Activated naive CD8-positive, alpha-beta T cell treated with anti-CD3 and anti-CD28 coated beads, Interleukin-2, amount 10 ng/mL, durations not matched to agents 7 days and 5 days (primary cell): ENCODE results near the gene WDFY3. TPM values are rescaled to one million over a fixed set of nuclear protein-coding genes. Genes with fewer than 3 reads are reported as not detected.

Source experiments
- ATAC-seq: fragments of 150-1000 bp; cut with Tn5 transposase; one replicate; pipeline ENCODE4 v1.10.0; 2021; ENCODE audit warnings: low read depth, moderate library complexity
- POLR2A ChIA-PET: fragments of 350-600 bp; sonication (Branson Sonifier 250); formaldehyde crosslinking; loops from one replicate; lab custom pipeline; 2021; ENCODE audit warnings: antibody characterized with exemption; lab: Charles Lee
- DNase-seq: peaks from one replicate; pipeline ENCODE4 v3.0.0; 2021
- H3K27ac Mint-ChIP-seq: one replicate; pipeline ENCODE4 v1.8.0; 2022; ENCODE audit warnings: mild to moderate bottlenecking, mixed read lengths
- H3K27me3 Mint-ChIP-seq: one replicate; pipeline ENCODE4 v1.8.0; 2022; ENCODE audit warnings: mild to moderate bottlenecking, moderate library complexity, mixed read lengths
- H3K36me3 Mint-ChIP-seq: one replicate; pipeline ENCODE4 v1.8.0; 2021; ENCODE audit warnings: mild to moderate bottlenecking, mixed read lengths
- H3K4me1 Mint-ChIP-seq: one replicate; pipeline ENCODE4 v1.8.0; 2021; ENCODE audit warnings: mixed read lengths
- H3K4me3 Mint-ChIP-seq: one replicate; pipeline ENCODE4 v1.8.0; 2022; ENCODE audit warnings: mild to moderate bottlenecking, moderate library complexity, mixed read lengths
- H3K9me3 Mint-ChIP-seq: one replicate; pipeline ENCODE4 v1.8.0; 2021; ENCODE audit warnings: mixed read lengths
- total RNA-seq, 2 experiments: library from RNA; stranded (reverse); gene quantifications; one replicate each; pipeline ENCODE4 v1.2.3, GENCODE V29; 2021

Gene WDFY3
- total RNA-seq, 2 experiments from 2014 or later: 0.71 to 1.1 TPM

DNA sequence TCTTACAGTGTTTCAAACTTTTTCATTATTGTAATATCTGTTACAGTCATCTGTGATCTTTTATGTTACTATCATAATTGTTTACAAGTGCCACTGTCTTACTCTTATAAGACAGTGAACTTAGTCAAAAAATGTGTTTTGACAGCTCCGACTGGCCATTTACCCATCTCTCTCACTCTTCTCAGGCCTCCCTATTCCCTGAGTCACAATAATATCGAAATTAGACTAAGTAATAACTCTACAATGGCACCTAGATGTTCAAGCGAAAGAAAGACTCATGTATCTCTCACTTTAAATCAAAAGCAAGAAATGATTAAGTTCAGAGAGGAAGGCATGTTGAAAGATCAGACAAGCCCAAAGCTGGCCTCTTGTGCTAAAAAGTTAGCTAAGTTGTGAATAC is 199.3 kb downstream of the WDFY3 start:
- Mint-ChIP-seq H3K36me3 (no peaks in the 10 kb centered on the region), H3K4me1 (no peaks in the 10 kb centered on the region), H3K27me3 (no peaks in the 10 kb centered on the region), H3K27ac (no peak overlapping the region), H3K4me3 (no peak overlapping the region), H3K9me3 (no peaks in the 10 kb centered on the region)
- DNase-seq (no peak), ATAC-seq (no peak)
- POLR2A ChIA-PET: no interaction called here

DNA sequence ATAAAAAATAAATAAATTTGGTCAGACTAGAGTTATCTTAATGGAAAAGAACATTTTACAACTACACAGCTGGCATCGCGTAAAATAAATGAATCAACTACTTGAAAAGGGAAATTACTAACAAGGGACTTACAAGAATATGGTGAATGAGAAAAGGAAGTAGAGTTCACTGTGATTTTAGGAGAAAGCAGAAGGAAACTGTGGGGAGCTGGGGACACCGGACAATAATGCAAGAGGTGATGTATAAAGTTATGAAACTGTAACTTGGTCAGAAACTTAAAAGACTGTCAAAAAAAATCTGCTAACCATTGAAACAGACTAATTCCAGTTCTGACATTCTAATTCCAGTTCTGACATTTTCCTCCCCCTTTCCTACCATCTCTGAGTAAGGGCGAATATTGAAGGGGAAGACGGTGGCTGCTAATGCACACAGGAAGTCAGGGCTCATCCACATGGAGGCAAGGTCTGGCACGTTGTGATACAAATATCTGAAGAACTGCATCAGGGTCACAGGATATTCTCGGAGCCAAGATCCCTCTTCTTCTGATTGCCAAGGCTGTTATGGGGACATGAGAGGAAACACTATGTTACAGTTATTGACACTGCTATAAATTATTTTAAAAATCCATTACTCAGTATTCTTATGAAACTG is 213.0 kb downstream of the WDFY3 start:
- no peak for DNase-seq
- no peak for ATAC-seq
- no peaks in the 10 kb centered on the region for H3K36me3 Mint-ChIP-seq
- H3K9me3 Mint-ChIP-seq: no peaks in the 10 kb centered on the region
- H3K27me3 Mint-ChIP-seq: peaks cover 4% of the 10 kb centered on the region
- no peak overlapping the region for H3K27ac Mint-ChIP-seq
- H3K4me3 Mint-ChIP-seq: no peak overlapping the region
- POLR2A ChIA-PET: no interaction called here
- H3K4me1 Mint-ChIP-seq: no peaks in the 10 kb centered on the region

DNA sequence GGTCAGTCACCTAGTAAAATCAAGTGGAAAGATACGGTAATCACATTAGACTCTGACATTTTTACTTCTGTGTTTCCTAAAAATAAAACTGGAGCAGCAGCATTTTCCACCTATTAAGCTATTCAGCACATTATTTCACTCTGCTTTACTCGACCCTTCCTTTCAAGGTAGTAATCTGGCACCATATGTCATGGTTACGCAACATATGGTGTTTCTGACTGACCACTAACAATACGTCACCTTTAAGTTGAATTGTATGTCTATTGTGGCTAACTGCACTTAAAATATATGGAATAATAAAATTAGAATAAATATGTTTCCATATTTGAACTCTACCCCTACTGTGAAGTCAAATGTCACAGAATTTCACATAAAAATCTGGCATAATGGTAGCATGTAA is 214.8 kb downstream of the WDFY3 start:
- POLR2A ChIA-PET: no interaction called here
- no peak for ATAC-seq

DNA sequence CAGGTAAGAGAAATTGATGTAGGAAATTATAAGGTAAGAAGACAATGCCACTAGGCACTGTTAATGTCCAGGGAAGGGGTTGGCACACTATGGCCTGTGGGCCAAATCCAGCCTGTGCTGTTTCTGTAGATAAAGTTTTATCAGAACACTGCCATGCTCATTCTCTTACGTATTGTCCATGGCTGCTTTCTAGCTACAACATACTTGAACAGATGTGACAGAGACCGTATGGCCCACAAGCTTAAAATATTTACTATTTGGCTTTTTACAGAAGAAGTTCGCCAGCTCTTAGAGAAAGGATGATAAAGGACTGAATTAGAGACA is 215.6 kb downstream of the WDFY3 start:
- H3K9me3 Mint-ChIP-seq: no peaks in the 10 kb centered on the region
- no peaks in the 10 kb centered on the region for H3K36me3 Mint-ChIP-seq
- ATAC-seq: no peak
- POLR2A ChIA-PET: no interaction called here
- no peaks in the 10 kb centered on the region for H3K4me1 Mint-ChIP-seq
- no peak overlapping the region for H3K4me3 Mint-ChIP-seq
- no peak for DNase-seq
- no peak overlapping the region for H3K27ac Mint-ChIP-seq
- H3K27me3 Mint-ChIP-seq: peaks cover 4% of the 10 kb centered on the region

More for the DNA sequence above, 214.8 kb downstream of the WDFY3 start:
- H3K36me3 Mint-ChIP-seq: no peaks in the 10 kb centered on the region
- peaks cover 4% of the 10 kb centered on the region for H3K27me3 Mint-ChIP-seq
- DNase-seq: no peak
- no peaks in the 10 kb centered on the region for H3K9me3 Mint-ChIP-seq
- H3K27ac Mint-ChIP-seq: no peak overlapping the region
- no peak overlapping the region for H3K4me3 Mint-ChIP-seq
- H3K4me1 Mint-ChIP-seq: no peaks in the 10 kb centered on the region

DNA sequence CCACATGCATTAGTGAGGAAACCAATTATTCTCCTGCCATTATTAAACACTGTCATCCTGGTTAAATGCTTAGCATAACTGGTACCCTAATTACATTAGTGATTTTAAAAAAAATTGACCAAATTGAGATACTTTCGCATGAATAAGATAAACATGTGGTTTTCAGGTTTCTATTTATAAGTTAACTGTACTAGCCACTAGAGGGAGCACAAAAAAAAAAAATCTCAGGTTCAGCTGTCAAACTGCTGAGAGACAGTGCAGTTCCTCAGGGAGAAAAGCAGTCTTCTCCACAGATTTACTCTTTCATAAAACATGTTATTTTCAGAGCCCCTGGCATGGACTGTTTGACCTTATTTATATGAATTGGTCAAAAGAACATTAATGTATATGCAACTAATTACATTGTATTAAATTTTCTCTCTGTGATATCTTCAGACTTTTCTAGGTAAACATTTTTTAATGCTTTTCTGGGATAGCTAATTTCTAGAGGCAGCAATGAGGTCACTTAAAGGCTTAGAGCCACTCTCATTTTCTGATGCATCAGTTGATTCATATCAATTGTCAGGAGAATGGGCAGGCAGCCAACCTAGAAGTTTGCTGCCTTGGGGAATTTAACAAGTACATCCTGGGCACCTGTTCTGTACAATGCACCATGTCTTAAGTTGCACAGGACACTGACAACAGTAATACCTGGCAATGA is 216.1 kb downstream of the WDFY3 start:
- no peak overlapping the region for H3K27ac Mint-ChIP-seq
- POLR2A ChIA-PET: no interaction called here
- H3K36me3 Mint-ChIP-seq: no peaks in the 10 kb centered on the region
- no peaks in the 10 kb centered on the region for H3K9me3 Mint-ChIP-seq
- peaks cover 4% of the 10 kb centered on the region for H3K27me3 Mint-ChIP-seq
- ATAC-seq (no peak), DNase-seq (no peak)
- no peak overlapping the region for H3K4me3 Mint-ChIP-seq
- H3K4me1 Mint-ChIP-seq: no peaks in the 10 kb centered on the region

DNA sequence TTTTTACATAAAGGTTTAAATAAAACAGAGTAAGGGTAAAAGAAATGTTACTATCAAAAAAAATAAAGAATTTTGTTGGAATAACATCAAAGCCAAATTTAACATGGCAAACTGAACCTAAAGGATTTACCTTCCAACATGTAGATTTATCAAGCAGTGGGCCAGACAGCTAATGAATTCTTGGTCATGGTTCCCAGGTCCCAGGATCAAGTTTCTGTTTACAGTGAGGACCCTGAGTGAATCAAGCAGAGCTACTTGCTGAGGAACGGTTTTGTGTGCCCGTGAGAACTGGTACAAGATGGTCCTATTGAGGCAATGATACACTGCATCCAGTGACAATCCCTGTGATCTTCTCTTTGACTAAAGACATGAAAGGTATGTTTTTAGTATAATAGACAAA is 226.4 kb downstream of the WDFY3 start:
- ATAC-seq (no peak), DNase-seq (no peak)
- peaks cover 14% of the 10 kb centered on the region for H3K27me3 Mint-ChIP-seq
- POLR2A ChIA-PET: no interaction called here
- no peaks in the 10 kb centered on the region for H3K4me1 Mint-ChIP-seq
- H3K4me3 Mint-ChIP-seq: no peak overlapping the region
- no peaks in the 10 kb centered on the region for H3K36me3 Mint-ChIP-seq
- no peaks in the 10 kb centered on the region for H3K9me3 Mint-ChIP-seq
- H3K27ac Mint-ChIP-seq: no peak overlapping the region

DNA sequence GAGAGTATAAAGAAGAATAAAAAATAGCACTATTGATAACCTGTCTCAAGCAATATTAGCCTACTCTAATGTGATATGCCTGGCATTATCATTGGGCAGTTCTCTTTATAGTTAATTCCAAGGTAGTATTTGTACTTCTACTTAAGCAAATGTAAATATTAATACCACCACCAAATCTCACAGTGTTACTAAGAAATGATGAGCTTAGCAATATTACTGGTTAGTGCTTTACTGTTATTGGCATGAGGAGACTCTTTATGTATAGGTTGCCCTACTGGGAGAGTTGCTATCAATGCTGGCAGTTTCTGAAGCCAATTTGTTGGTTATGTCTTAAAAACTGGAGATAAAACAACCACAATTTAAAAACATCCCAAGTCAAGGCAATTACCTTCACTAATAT is 227.9 kb downstream of the WDFY3 start:
- Mint-ChIP-seq H3K36me3 (no peaks in the 10 kb centered on the region), H3K4me1 (no peaks in the 10 kb centered on the region), H3K27ac (no peak overlapping the region), H3K4me3 (no peak overlapping the region), H3K9me3 (no peaks in the 10 kb centered on the region), H3K27me3 (peaks cover 14% of the 10 kb centered on the region)
- POLR2A ChIA-PET: no interaction called here
- DNase-seq (no peak), ATAC-seq (no peak)

DNA sequence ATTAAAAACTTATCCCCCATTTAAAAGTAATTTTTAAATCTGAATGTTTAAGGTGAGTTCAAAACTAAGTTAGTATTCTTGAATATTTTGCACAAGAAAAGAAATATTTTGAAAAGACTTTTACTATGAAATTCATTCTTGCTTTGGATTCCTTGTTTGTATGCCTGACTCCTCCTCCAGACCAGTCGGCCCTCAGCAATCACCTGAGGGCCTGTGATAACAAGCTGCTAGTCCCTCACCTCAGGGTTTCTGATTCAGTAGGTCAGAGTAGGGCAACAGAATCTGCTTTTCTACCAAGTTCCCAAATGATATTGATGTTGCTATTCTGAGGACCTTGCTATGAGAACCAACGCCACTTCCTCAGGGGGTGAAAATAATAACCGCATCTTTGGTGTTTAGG is 228.8 kb downstream of the WDFY3 start:
- Mint-ChIP-seq H3K27ac (no peak overlapping the region), H3K9me3 (no peaks in the 10 kb centered on the region), H3K4me3 (no peak overlapping the region), H3K4me1 (no peaks in the 10 kb centered on the region), H3K27me3 (peaks cover 17% of the 10 kb centered on the region), H3K36me3 (no peaks in the 10 kb centered on the region)
- DNase-seq: no peak
- ATAC-seq: no peak
- POLR2A ChIA-PET: no interaction called here

DNA sequence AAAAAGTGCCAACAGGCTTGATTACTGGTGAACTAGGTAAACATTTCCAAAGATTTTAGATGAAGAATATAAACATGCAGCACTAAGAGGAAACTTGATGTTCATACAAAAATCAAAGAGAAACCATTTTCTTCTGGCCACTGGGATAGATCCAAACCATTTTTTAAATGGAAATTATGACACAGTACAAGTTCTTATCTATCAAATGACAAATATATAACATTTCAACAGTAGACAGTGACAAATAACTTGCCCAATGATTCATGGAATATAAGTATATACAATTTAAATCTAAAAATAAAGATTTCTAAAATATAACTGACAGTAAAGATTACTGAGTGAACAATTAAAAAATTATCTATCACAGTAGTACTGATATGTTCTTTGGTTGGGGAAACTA is 232.5 kb downstream of the WDFY3 start:
- no peaks in the 10 kb centered on the region for H3K9me3 Mint-ChIP-seq
- H3K27me3 Mint-ChIP-seq: peaks cover 14% of the 10 kb centered on the region
- POLR2A ChIA-PET: no interaction called here
- no peaks in the 10 kb centered on the region for H3K4me1 Mint-ChIP-seq
- no peak overlapping the region for H3K4me3 Mint-ChIP-seq
- ATAC-seq: no peak
- DNase-seq: no peak
- no peak overlapping the region for H3K27ac Mint-ChIP-seq
- H3K36me3 Mint-ChIP-seq: no peaks in the 10 kb centered on the region

DNA sequence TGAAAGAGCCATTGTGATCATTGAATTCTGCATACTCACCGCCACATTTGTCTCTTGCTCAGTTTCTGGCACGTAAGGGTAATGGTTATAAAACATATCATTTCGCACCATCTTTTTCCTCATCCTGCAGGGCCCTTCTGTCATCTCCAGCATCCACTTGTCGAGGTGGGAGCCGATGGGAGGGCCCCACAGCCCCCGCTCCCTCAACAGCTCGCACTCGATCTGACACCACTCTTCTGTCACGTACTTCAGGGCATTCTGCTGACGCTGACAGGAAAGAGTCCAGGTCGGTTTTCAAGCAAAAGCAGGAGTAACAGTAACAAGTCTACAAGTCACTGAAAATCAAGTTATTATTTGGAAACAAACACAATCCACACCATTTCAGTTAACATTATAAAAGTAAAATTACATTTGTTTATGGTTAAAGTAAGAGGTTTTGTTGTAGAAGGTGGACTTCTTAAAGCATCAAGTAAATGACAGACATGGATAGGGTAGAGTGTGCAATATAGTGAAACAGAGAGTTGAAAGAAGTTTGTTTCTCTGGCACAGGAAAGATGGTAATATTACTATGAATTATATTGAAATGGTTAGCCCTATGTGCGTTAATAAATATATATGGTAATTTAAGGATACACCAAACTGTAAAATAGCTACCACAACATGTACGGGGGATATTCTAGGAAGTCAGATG is 233.0 kb downstream of the WDFY3 start:
- no peaks in the 10 kb centered on the region for H3K4me1 Mint-ChIP-seq
- H3K4me3 Mint-ChIP-seq: no peak overlapping the region
- POLR2A ChIA-PET: no interaction called here
- H3K9me3 Mint-ChIP-seq: no peaks in the 10 kb centered on the region
- peaks cover 14% of the 10 kb centered on the region for H3K27me3 Mint-ChIP-seq
- no peak for DNase-seq
- no peak overlapping the region for H3K27ac Mint-ChIP-seq
- H3K36me3 Mint-ChIP-seq: no peaks in the 10 kb centered on the region
- ATAC-seq: no peak

DNA sequence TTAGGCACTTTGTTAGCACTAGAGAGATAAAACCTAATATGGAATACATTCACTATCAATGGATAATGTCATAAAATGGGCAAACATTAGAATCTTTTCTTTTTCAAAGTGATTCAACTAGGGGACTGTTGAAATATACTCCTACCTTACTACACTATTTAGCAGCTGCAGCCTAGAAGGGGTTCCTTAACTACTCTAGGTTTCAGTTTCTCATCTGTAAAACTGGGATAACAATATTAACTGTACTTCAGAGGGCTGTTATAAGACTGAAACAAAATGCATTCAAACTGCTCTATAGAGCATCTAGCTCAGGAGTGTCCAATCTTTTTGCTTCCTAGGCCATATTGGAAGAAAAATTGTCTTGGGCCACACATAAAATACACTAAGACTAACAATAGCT is 236.1 kb downstream of the WDFY3 start:
- POLR2A ChIA-PET: no interaction called here
- no peak overlapping the region for H3K27ac Mint-ChIP-seq
- ATAC-seq: no peak
- H3K36me3 Mint-ChIP-seq: no peaks in the 10 kb centered on the region
- H3K4me3 Mint-ChIP-seq: no peak overlapping the region
- peaks cover 9% of the 10 kb centered on the region for H3K27me3 Mint-ChIP-seq
- no peak for DNase-seq
- H3K4me1 Mint-ChIP-seq: peaks cover 4% of the 10 kb centered on the region
- no peaks in the 10 kb centered on the region for H3K9me3 Mint-ChIP-seq

DNA sequence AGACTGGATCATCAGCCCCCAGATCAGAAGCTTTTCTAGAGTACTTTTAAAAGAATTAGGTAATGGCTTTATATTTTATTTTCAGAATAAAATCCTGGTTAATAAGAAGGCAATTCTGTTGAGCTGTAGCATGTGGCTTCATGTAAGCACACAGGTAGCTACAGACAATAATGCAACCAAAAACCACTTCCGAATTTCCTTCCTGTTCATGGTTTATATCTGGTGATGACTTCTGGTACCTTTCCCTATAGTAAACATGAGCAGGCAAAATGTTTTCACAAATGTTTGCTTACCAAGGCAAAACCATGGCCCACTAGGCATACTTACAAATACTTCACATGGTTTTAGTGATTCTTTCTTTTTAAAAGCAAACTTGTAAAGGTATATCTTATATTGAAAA is 239.0 kb downstream of the WDFY3 start:
- Mint-ChIP-seq H3K36me3 (no peaks in the 10 kb centered on the region), H3K27ac (no peak overlapping the region), H3K4me1 (peaks cover 4% of the 10 kb centered on the region), H3K27me3 (peaks cover 8% of the 10 kb centered on the region), H3K4me3 (no peak overlapping the region), H3K9me3 (no peaks in the 10 kb centered on the region)
- POLR2A ChIA-PET: no interaction called here
- DNase-seq (no peak), ATAC-seq (no peak)

DNA sequence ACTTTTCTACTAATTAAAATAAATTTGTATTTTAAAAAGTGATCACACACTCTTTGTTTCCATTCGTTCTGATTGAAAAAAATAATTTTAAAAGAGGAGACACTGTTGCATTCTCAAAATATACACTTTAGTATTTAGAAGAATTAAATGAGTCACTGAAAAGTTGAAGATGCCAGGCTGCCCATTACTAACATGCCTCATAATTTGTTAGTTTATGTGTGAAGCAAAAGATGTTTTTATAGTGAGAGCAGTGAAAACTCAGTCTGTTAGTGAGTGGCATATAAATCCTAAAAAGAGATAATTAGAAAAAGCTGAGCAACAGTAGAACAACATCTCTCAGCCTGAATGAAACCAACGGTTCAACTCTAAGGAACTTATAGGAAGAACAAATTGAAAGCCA is 240.1 kb downstream of the WDFY3 start:
- ATAC-seq (no peak), DNase-seq (no peak)
- Mint-ChIP-seq H3K27me3 (peaks cover 8% of the 10 kb centered on the region), H3K36me3 (no peaks in the 10 kb centered on the region), H3K27ac (no peak overlapping the region), H3K9me3 (no peaks in the 10 kb centered on the region), H3K4me3 (no peak overlapping the region), H3K4me1 (peaks cover 4% of the 10 kb centered on the region)
- POLR2A ChIA-PET: no interaction called here

DNA sequence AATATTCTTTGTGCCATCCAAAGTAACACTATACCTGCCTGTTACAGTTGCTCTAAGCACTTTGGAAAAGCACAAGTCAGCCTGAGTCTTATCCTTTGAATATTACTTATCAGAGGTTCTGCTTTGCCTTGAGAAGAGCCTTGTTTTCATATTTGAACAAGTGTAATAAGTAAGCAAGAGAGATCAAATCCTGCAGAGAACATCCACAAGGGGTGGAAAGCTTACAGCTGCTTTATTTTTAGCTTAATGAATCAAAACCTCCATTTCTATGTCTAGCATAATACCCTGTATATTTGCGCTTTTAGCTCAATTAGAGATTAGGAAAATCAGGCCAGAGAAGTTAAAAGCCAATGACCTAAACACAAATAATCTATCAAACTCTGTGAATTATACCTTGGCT is 243.8 kb downstream of the WDFY3 start:
- H3K36me3 Mint-ChIP-seq: no peaks in the 10 kb centered on the region
- H3K27me3 Mint-ChIP-seq: peaks cover 8% of the 10 kb centered on the region
- no peak overlapping the region for H3K4me3 Mint-ChIP-seq
- DNase-seq (no peak), ATAC-seq (no peak)
- no peak overlapping the region for H3K27ac Mint-ChIP-seq
- no peaks in the 10 kb centered on the region for H3K9me3 Mint-ChIP-seq
- peaks cover 4% of the 10 kb centered on the region for H3K4me1 Mint-ChIP-seq
- POLR2A ChIA-PET: no interaction called here
